Measurements from ENCODE around the gene IL13.

IL13 gene

DNA sequence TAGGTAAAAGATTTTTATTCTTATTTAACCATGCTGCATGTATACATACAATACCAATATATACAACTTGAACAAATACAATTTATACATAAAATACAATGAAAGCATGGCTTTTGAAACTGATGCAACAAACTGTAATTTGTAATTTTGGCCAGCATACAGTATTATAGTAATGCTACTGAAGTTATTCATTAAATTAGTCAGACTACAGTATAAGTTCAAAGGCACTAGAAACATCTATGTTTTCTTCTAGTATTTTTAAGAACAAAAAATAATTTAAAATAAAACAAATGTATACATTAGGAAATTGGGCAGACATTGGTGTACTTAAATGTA lies 34.6 kb downstream of the IL13 start (continued):
- TF ChIP-seq, protein P1, sequence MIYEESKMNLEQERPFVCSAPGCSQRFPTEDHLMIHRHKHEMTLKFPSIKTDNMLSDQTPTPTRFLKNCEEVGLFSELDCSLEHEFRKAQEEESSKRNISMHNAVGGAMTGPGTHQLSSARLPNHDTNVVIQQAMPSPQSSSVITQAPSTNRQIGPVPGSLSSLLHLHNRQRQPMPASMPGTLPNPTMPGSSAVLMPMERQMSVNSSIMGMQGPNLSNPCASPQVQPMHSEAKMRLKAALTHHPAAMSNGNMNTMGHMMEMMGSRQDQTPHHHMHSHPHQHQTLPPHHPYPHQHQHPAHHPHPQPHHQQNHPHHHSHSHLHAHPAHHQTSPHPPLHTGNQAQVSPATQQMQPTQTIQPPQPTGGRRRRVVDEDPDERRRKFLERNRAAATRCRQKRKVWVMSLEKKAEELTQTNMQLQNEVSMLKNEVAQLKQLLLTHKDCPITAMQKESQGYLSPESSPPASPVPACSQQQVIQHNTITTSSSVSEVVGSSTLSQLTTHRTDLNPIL (CRISPR knock-in tag; IDR thresholded peaks at IDR 0.05; ENCODE audit: low read depth) = no peak
- TF ChIP-seq, protein P2, sequence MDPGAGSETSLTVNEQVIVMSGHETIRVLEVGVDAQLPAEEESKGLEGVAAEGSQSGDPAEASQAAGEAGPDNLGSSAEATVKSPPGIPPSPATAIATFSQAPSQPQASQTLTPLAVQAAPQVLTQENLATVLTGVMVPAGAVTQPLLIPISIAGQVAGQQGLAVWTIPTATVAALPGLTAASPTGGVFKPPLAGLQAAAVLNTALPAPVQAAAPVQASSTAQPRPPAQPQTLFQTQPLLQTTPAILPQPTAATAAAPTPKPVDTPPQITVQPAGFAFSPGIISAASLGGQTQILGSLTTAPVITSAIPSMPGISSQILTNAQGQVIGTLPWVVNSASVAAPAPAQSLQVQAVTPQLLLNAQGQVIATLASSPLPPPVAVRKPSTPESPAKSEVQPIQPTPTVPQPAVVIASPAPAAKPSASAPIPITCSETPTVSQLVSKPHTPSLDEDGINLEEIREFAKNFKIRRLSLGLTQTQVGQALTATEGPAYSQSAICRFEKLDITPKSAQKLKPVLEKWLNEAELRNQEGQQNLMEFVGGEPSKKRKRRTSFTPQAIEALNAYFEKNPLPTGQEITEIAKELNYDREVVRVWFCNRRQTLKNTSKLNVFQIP (CRISPR knock-in tag; IDR thresholded peaks at IDR 0.05; ENCODE audit: borderline replicate concordance, low read depth) = no peak
- TF ChIP-seq GLIS3 (CRISPR knock-in tag; IDR thresholded peaks at IDR 0.05) (no peak), ZFP3 (CRISPR knock-in tag; IDR thresholded peaks at IDR 0.05) (no peak)

DNA sequence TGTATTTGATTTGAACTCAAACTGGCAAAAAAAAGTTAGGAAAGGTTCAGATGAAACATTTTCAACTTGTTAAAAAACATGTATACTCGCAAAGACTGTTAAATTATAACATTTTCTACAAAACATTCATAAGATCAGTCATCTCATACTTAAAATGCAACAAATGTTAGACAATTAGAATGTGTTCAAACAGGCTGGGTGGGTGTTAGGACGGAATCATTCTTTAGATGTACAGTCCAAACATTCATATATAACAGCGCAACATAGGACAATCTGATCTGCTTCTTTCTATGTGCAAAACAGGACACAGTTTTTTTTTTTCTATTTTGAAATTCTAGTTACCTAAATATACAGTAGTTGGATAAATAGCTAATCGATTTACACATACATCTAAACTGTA lies 38.0 kb downstream of the IL13 start:
- TF ChIP-seq OSR1 (CRISPR knock-in tag; IDR thresholded peaks at IDR 0.05) = no peak
- TF ChIP-seq, protein P3, sequence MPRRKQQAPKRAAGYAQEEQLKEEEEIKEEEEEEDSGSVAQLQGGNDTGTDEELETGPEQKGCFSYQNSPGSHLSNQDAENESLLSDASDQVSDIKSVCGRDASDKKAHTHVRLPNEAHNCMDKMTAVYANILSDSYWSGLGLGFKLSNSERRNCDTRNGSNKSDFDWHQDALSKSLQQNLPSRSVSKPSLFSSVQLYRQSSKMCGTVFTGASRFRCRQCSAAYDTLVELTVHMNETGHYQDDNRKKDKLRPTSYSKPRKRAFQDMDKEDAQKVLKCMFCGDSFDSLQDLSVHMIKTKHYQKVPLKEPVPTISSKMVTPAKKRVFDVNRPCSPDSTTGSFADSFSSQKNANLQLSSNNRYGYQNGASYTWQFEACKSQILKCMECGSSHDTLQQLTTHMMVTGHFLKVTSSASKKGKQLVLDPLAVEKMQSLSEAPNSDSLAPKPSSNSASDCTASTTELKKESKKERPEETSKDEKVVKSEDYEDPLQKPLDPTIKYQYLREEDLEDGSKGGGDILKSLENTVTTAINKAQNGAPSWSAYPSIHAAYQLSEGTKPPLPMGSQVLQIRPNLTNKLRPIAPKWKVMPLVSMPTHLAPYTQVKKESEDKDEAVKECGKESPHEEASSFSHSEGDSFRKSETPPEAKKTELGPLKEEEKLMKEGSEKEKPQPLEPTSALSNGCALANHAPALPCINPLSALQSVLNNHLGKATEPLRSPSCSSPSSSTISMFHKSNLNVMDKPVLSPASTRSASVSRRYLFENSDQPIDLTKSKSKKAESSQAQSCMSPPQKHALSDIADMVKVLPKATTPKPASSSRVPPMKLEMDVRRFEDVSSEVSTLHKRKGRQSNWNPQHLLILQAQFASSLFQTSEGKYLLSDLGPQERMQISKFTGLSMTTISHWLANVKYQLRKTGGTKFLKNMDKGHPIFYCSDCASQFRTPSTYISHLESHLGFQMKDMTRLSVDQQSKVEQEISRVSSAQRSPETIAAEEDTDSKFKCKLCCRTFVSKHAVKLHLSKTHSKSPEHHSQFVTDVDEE (CRISPR knock-in tag; IDR thresholded peaks at IDR 0.05) = no peak
- no peak for TF ChIP-seq ZFP30 (CRISPR knock-in tag; IDR thresholded peaks at IDR 0.05)
- TF ChIP-seq GLIS3 (CRISPR knock-in tag; IDR thresholded peaks at IDR 0.05) = no peak
- TF ChIP-seq ARNTL (CRISPR knock-in tag; IDR thresholded peaks at IDR 0.05; ENCODE audit: borderline replicate concordance, low read depth) = no peak
- no peak for TF ChIP-seq ZFP3 (CRISPR knock-in tag; IDR thresholded peaks at IDR 0.05)
- TF ChIP-seq ZNF70 (CRISPR knock-in tag; IDR thresholded peaks at IDR 0.05) = no peak
- no peak for ATAC-seq

DNA sequence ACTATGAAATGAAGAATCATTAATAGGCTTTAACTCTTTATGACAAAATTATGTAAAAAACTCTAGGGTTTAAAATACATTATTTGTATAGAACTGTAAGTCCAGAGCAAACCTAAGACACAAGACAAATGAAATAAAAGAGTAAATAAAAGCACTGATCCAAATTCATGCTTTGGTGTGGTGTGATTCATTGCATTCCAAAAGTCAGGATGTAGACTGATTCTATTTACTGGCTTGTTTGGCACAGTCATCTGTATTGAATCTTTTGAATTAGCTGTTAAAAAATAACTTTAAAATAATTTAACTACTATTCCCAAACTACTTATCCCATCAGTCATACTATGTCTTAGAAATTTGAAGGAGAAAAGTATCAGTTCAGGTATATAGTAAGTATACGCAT lies 46.9 kb downstream of the IL13 start:
- ATAC-seq = peak; percentile 74
- TF ChIP-seq GLIS3 (CRISPR knock-in tag; IDR thresholded peaks at IDR 0.05) (no peak), OSR1 (CRISPR knock-in tag; IDR thresholded peaks at IDR 0.05) (no peak), TOX (CRISPR knock-in tag; IDR thresholded peaks at IDR 0.05; ENCODE audit: borderline replicate concordance) (no peak), ZNF8 (CRISPR knock-in tag; IDR thresholded peaks at IDR 0.05) (no peak), BACH2 (CRISPR knock-in tag; IDR thresholded peaks at IDR 0.05; ENCODE audit: borderline replicate concordance) (no peak), ZNF565 (CRISPR knock-in tag; conservative IDR thresholded peaks at IDR 0.05; ENCODE audit: low read depth) (no peak), ARNTL (CRISPR knock-in tag; IDR thresholded peaks at IDR 0.05; ENCODE audit: borderline replicate concordance, low read depth) (no peak), ZFP30 (CRISPR knock-in tag; IDR thresholded peaks at IDR 0.05) (no peak), PPARA (CRISPR knock-in tag; IDR thresholded peaks at IDR 0.05; ENCODE audit: borderline replicate concordance) (no peak), ZC3H10 (CRISPR knock-in tag; IDR thresholded peaks at IDR 0.05) (no peak), TCF4 (CRISPR knock-in tag; IDR thresholded peaks at IDR 0.05; ENCODE audit: borderline replicate concordance) (no peak), SNAI2 (CRISPR knock-in tag; IDR thresholded peaks at IDR 0.05) (no peak), RARB (CRISPR knock-in tag; IDR thresholded peaks at IDR 0.05) (no peak)
- TF ChIP-seq, protein P2 (CRISPR knock-in tag; IDR thresholded peaks at IDR 0.05; ENCODE audit: borderline replicate concordance, low read depth) = no peak
- TF ChIP-seq, protein P1 (CRISPR knock-in tag; IDR thresholded peaks at IDR 0.05; ENCODE audit: low read depth) = no peak

DNA sequence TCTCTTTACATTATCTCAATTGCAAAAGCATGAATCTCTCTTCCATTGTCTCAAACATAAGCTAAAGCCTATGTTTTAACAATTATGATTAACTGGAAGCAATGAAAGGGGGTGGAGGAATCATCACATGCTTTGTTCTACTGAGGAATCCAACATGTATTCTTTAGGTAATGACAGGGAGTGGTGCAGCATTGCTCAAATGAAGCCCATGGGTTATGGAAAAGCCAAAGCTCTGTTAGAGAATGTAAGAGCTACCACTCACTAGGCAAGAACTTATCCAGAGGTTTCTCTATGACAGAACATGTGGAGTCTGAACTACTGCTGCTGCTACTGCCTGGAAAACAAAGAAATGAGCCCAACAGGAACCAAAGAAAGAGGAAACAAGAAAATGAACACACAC lies 50.7 kb downstream of the IL13 start:
- no peak for TF ChIP-seq SNAI2 (CRISPR knock-in tag; IDR thresholded peaks at IDR 0.05)
- TF ChIP-seq ISL1 (CRISPR knock-in tag; IDR thresholded peaks at IDR 0.05) = no peak
- no peak for TF ChIP-seq PPARA (CRISPR knock-in tag; IDR thresholded peaks at IDR 0.05; ENCODE audit: borderline replicate concordance)
- no peak for TF ChIP-seq GLIS3 (CRISPR knock-in tag; IDR thresholded peaks at IDR 0.05)
- no peak for TF ChIP-seq RARB (CRISPR knock-in tag; IDR thresholded peaks at IDR 0.05)
- TF ChIP-seq ZNF70 (CRISPR knock-in tag; IDR thresholded peaks at IDR 0.05) = no peak
- TF ChIP-seq TCF4 (CRISPR knock-in tag; IDR thresholded peaks at IDR 0.05; ENCODE audit: borderline replicate concordance) = no peak
- TF ChIP-seq ARNTL (CRISPR knock-in tag; IDR thresholded peaks at IDR 0.05; ENCODE audit: borderline replicate concordance, low read depth) = no peak
- TF ChIP-seq TOX (CRISPR knock-in tag; IDR thresholded peaks at IDR 0.05; ENCODE audit: borderline replicate concordance) = no peak
- TF ChIP-seq, protein P4, sequence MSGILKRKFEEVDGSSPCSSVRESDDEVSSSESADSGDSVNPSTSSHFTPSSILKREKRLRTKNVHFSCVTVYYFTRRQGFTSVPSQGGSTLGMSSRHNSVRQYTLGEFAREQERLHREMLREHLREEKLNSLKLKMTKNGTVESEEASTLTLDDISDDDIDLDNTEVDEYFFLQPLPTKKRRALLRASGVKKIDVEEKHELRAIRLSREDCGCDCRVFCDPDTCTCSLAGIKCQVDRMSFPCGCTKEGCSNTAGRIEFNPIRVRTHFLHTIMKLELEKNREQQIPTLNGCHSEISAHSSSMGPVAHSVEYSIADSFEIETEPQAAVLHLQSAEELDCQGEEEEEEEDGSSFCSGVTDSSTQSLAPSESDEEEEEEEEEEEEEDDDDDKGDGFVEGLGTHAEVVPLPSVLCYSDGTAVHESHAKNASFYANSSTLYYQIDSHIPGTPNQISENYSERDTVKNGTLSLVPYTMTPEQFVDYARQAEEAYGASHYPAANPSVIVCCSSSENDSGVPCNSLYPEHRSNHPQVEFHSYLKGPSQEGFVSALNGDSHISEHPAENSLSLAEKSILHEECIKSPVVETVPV (CRISPR knock-in tag; IDR thresholded peaks at IDR 0.05) = no peak
- no peak for ATAC-seq
